ENCODE results near the gene GMCL2. TPM values are rescaled to one million over a fixed set of nuclear protein-coding genes. Genes with fewer than 3 reads are reported as not detected.
A peak's percentile ranks its signal among the peaks of the same experiment; 100 is the strongest.

Gene GMCL2
- total RNA-seq, 1 experiment from 2014 or later, result not detected

GRCh38 chr5:178214160-178214803 is 27.1 kb upstream of the GMCL2 start:
- peaks cover 45 to 67% of the 10 kb centered on the region in 2 experiments; a peak in 3 of 4 replicates for H3K36me3 ChIP-seq (ENCODE audit: control insufficient read depth in 1 of 2, insufficient read depth in 2 of 2, low read length in 2 of 2)

More at GRCh38 chr5:178214160-178214803, 27.1 kb upstream of the GMCL2 start:
- CTCF ChIA-PET, result interaction anchor here (1.0 to 1.9 kb wide), 2 partner anchors 21 kb away, joined by 4 read pairs; no protein-coding TSS in a partner anchor
- no peaks in the 10 kb centered on the region for H3K27me3 ChIP-seq (ENCODE audit: insufficient read depth, low read length)
- peaks cover 33% of the 10 kb centered on the region for H3K79me2 ChIP-seq (ENCODE audit: insufficient read depth, low read length)
- no peaks in the 10 kb centered on the region for H3K9me2 ChIP-seq (ENCODE audit: insufficient read depth)
- H4K20me1 ChIP-seq (ENCODE audit: insufficient read depth), result peaks cover 17% of the 10 kb centered on the region; the same call in 1 of the 2 replicates
- H2AFZ ChIP-seq (ENCODE audit: low read depth, low read length, poor library complexity, severe bottlenecking), result no peak overlapping the region
- no peaks in the 10 kb centered on the region for H3K9me3 ChIP-seq (ENCODE audit: control insufficient read depth in 1 of 2, insufficient read depth in 1 of 2, low read depth in 1 of 2, low read length in 2 of 2)
- H3K9ac ChIP-seq (ENCODE audit: low read length), result no peak overlapping the region
- no peak overlapping the region for H3K4me3 ChIP-seq (replicated peaks in 1 of 2; ENCODE audit: low read depth in 1 of 2, low read length in 2 of 2)
- RAD21 ChIA-PET (ENCODE audit: low non-redundant PET in 1 of 2, low total read pairs in 2 of 2, uncharacterized antibody in 2 of 2, unreplicated experiment in 2 of 2), result no interaction called here
- H3K4me2 ChIP-seq (ENCODE audit: low read length), result no peak overlapping the region
- DNase-seq (ENCODE audit: low read depth, low spot score), result no peak
- POLR2A ChIA-PET, result interaction anchor here (1.5 kb wide), 1 partner anchor 10 kb away, joined by 6 read pairs; the partner anchor contains the start of gene HNRNPAB
- ATAC-seq, result no peak
- TF ChIP-seq JUND (IDR thresholded peaks at IDR 0.05) (0 out of 2 replicates have a peak, but pooled peaks have one; percentile 10), REST (IDR thresholded peaks at IDR 0.05; ENCODE audit: low read depth) (no peak), ELF1 (IDR thresholded peaks at IDR 0.05; ENCODE audit: borderline replicate concordance, low read depth) (no peak), SRF (IDR thresholded peaks at IDR 0.05; ENCODE audit: low read depth) (no peak), POLR2AphosphoS5 (IDR thresholded peaks at IDR 0.05; ENCODE audit: low read depth, low read length) (no peak), ZNF274 (IDR thresholded peaks at IDR 0.05; ENCODE audit: low read depth, low read length) (no peak), FOSL1 (IDR thresholded peaks at IDR 0.05; ENCODE audit: low read depth) (no peak)
- intact Hi-C loops (cut with micrococcal nuclease), result no loop called here
- no TSS peak for BruUV-seq (replicated peaks)
- no peak overlapping the region for H3K27ac ChIP-seq (ENCODE audit: low read depth, low read length)
- peaks cover 3 to 14% of the 10 kb centered on the region in 2 experiments; a peak in 3 of 4 replicates for H3K4me1 ChIP-seq (ENCODE audit: control insufficient read depth in 1 of 2, insufficient read depth in 2 of 2, low read length in 2 of 2)
